Measurements from ENCODE around the gene HRH3. TPM values are rescaled to one million over a fixed set of nuclear protein-coding genes. Genes with fewer than 3 reads are reported as not detected.

Gene HRH3
- total and polyA plus RNA-seq, 12 donors = 0.06 to 0.80 (median 0.11) TPM; not detected in 8

DNA sequence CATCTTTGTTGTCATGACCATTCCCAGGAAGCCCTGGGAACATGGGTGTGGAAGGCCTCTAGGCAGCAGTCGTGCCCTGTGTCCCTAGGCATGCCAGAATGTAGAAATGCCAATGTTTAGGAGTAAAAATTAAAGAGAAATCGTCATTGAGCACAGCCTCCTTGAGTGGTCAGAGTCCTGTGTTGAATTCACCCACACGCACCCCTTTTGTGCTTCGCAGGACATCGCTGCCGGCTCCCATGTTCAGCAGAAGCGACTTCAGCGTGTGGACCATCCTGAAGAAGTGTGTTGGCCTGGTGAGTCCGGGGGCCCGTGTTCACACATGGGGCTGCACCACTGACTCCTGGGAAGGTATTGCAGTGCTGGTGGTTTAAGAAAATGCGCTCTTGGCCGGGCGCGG is 43.3 kb upstream of the HRH3 start:
- intact Hi-C loops (cut with DNase I) = no loop called here
- no peaks in the 10 kb centered on the region for H3K9me3 ChIP-seq (replicated peaks in 1 of 3)
- TF ChIP-seq, protein P1, sequence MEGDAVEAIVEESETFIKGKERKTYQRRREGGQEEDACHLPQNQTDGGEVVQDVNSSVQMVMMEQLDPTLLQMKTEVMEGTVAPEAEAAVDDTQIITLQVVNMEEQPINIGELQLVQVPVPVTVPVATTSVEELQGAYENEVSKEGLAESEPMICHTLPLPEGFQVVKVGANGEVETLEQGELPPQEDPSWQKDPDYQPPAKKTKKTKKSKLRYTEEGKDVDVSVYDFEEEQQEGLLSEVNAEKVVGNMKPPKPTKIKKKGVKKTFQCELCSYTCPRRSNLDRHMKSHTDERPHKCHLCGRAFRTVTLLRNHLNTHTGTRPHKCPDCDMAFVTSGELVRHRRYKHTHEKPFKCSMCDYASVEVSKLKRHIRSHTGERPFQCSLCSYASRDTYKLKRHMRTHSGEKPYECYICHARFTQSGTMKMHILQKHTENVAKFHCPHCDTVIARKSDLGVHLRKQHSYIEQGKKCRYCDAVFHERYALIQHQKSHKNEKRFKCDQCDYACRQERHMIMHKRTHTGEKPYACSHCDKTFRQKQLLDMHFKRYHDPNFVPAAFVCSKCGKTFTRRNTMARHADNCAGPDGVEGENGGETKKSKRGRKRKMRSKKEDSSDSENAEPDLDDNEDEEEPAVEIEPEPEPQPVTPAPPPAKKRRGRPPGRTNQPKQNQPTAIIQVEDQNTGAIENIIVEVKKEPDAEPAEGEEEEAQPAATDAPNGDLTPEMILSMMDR (IDR thresholded peaks at IDR 0.05) = no peak
- TF ChIP-seq POLR2A (IDR thresholded peaks at IDR 0.05) = no peak
- no peak overlapping the region for H3K27ac ChIP-seq
- no peak for DNase-seq
- H3K4me1 ChIP-seq (replicated peaks in 1 of 2) = peaks cover 5 to 10% of the 10 kb centered on the region in 2 donors
- H3K27me3 ChIP-seq = no peaks in the 10 kb centered on the region
- H3K36me3 ChIP-seq (replicated peaks in 1 of 2) = peaks cover 0 to 52% of the 10 kb centered on the region in 2 donors
- 89 to 96% (median 94%) methylated on average over 14 of the region's 14 CpGs for WGBS, 4 donors
- H3K4me3 ChIP-seq = no peak overlapping the region

DNA sequence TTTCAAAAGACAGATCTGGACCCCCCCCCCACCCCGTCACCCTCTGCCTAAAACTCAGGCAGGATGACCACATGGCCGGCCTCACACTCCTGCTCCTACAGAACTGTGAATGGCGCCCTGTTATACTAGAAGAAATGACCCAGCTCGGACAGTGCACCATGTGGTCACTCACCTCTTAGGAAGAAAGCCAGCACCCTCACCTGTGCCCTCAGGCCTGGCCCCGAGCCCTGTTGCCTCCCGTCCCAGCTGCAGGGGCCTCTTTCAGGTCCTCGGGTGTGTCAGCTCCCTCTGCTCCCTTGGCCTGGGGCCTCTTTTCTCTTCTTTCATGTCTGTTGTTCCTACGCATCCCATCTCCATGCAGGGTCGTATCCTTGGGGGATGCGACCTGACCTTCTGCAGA is 42.0 kb upstream of the HRH3 start:
- intact Hi-C loops (cut with DNase I) = no loop called here
- H3K4me1 ChIP-seq (replicated peaks in 1 of 2) = peaks cover 7 to 10% of the 10 kb centered on the region in 2 donors
- no peaks in the 10 kb centered on the region for H3K27me3 ChIP-seq
- no peaks in the 10 kb centered on the region for H3K9me3 ChIP-seq (replicated peaks in 1 of 3)
- H3K4me3 ChIP-seq = no peak overlapping the region
- WGBS, 4 donors = 92 to 96% (median 95%) methylated on average over 9 to 10 of the region's 10 CpGs
- DNase-seq = no peak
- H3K27ac ChIP-seq = no peak overlapping the region
- no peak for TF ChIP-seq POLR2A (IDR thresholded peaks at IDR 0.05)
- TF ChIP-seq, protein P1 (IDR thresholded peaks at IDR 0.05) = no peak
- peaks cover 0 to 56% of the 10 kb centered on the region in 2 donors for H3K36me3 ChIP-seq (replicated peaks in 1 of 2)

DNA sequence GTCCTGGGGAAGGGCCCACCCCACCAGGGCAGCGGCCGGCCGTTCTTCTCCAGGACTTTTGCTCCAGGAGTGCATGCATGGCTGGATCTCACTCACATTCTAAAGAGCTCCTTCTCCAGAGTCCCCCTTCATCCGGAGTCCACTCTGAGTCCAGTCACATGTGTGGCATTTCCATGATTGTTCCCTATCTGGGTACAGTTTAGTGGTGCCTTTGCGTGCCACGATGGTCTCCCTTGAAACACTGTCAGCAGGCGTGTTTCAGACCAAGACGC is 39.2 kb upstream of the HRH3 start:
- Histone ChIP-seq H3K27me3 (no peaks in the 10 kb centered on the region), H3K9me3 (replicated peaks in 1 of 3) (no peaks in the 10 kb centered on the region), H3K36me3 (replicated peaks in 1 of 2) (peaks cover 0 to 61% of the 10 kb centered on the region in 2 donors), H3K4me3 (no peak overlapping the region), H3K4me1 (replicated peaks in 1 of 2) (peaks cover 7 to 9% of the 10 kb centered on the region in 2 donors), H3K27ac (peak overlapping the region in 1 of 5 donors; percentile 45)
- no peak for TF ChIP-seq POLR2A (IDR thresholded peaks at IDR 0.05)
- TF ChIP-seq, protein P1 (IDR thresholded peaks at IDR 0.05) = no peak
- intact Hi-C loops (cut with DNase I) = no loop called here
- WGBS, 4 donors = 90 to 95% (median 94%) methylated on average over 7 to 8 of the region's 8 CpGs
- DNase-seq = no peak

DNA sequence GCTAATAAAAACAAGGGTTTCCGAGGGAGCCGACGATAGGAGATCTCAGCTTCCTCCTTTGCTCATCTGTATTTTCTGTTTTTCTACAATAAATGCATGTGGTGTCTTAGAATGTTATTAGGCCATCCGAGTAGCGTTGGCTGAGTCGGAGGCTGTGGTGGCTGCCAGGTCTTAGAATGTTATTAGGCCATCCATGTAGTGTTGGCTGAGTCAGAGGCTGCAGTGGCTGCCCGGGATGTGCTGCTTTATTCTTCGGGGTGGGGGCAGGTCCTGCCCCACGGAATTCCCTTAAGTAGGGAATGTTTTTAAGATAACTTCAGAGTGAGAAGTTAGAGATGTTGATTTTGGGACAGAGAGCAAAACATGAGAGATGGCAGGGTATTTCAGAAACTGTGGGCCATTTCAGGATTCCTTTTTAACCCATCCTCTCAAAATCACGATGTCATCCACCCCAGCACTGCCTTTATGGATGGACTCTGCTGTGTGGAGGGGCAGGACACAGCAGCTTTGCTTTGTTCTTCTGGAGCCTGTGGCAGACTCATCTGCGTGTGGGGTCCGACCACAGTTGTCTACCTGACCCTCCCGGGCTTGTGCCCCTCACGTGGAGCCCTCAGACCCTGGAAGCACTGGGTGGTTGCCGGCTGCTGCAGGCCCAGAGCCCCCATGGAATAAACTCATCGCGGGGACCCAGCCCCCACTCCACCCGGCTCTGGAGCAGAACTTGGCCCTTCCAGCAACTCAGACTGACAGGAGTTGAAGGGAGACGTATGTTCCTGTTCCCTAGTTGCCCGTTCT is 38.6 kb upstream of the HRH3 start:
- no peaks in the 10 kb centered on the region for H3K9me3 ChIP-seq (replicated peaks in 1 of 3)
- H3K27ac ChIP-seq = peak overlapping the region in 1 of 5 donors; percentile 45
- 61 to 66% (median 63%) methylated on average over 18 to 20 of the region's 20 CpGs for WGBS, 4 donors
- peaks cover 0 to 56% of the 10 kb centered on the region in 2 donors for H3K36me3 ChIP-seq (replicated peaks in 1 of 2)
- H3K4me1 ChIP-seq (replicated peaks in 1 of 2) = peaks cover 7 to 9% of the 10 kb centered on the region in 2 donors
- intact Hi-C loops (cut with DNase I) = no loop called here
- no peak for TF ChIP-seq POLR2A (IDR thresholded peaks at IDR 0.05)
- TF ChIP-seq, protein P1 (IDR thresholded peaks at IDR 0.05) = no peak
- peak in 6 of 7 donors; percentile 69 to 82 (median 76) for DNase-seq
- H3K27me3 ChIP-seq = no peaks in the 10 kb centered on the region
- no peak overlapping the region for H3K4me3 ChIP-seq
